GM23338 (cell line): Measurements from ENCODE around the gene GBE1. TPM values are rescaled to one million over a fixed set of nuclear protein-coding genes. Genes with fewer than 3 reads are reported as not detected.
A peak's percentile ranks its signal among the peaks of the same experiment; 100 is the strongest.

ENCODE experiments used
- ATAC-seq: fragments of 200-7000 bp; cut with Tn5 transposase; 3 replicates; pipeline ENCODE4 v1.9.1; 2020
- DNase-seq: peaks from one replicate; pipeline ENCODE4 v3.0.0-alpha.2; 2015; ENCODE audit warnings: low spot score
- H2AFZ ChIP-seq: fragments of 200-600 bp; sonication (generic); 2 replicates; pipeline ENCODE4 v1.8.0; 2016; ENCODE audit warnings: antibody characterized with exemption, mild to moderate bottlenecking, moderate library complexity
- H3F3A ChIP-seq: fragments of 200-600 bp; sonication (generic); replicated peaks from 2 replicates; pipeline ENCODE4 v1.8.0; 2017; ENCODE audit warnings: antibody characterized with exemption, mixed run types, low read depth
- H3K27ac ChIP-seq: fragments of 200-600 bp; sonication (generic); 2 replicates; pipeline ENCODE4 v1.6.1; 2016; ENCODE audit warnings: low read depth
- H3K27me3 ChIP-seq: fragments of 200-600 bp; sonication (generic); 2 replicates; pipeline ENCODE4 v1.8.0; 2016; ENCODE audit warnings: mild to moderate bottlenecking, mixed run types, moderate library complexity; ENCODE audit not compliant: insufficient read depth
- H3K36me3 ChIP-seq: fragments of 200-600 bp; sonication (generic); 2 replicates; pipeline ENCODE4 v1.8.0; 2016; ENCODE audit warnings: mild to moderate bottlenecking; ENCODE audit not compliant: insufficient read depth
- H3K4me1 ChIP-seq: fragments of 200-600 bp; sonication (generic); 2 replicates; pipeline ENCODE4 v1.8.0; 2016; ENCODE audit warnings: mild to moderate bottlenecking, moderate library complexity; ENCODE audit not compliant: insufficient read depth
- H3K4me2 ChIP-seq: fragments of 200-600 bp; sonication (generic); 2 replicates; pipeline ENCODE4 v1.7.1; 2017; ENCODE audit warnings: mixed run types
- H3K4me3 ChIP-seq: fragments of 200-600 bp; sonication (generic); 2 replicates; pipeline ENCODE4 v1.6.1; 2016; ENCODE audit warnings: mixed run types
- H3K79me2 ChIP-seq: fragments of 200-600 bp; sonication (generic); replicated peaks from 2 replicates; pipeline ENCODE4 v1.8.0; 2017; ENCODE audit warnings: mild to moderate bottlenecking; ENCODE audit not compliant: insufficient read depth
- H3K9me2 ChIP-seq: fragments of 200-600 bp; sonication (generic); 2 replicates; pipeline ENCODE4 v1.8.0; 2017; ENCODE audit not compliant: insufficient read depth
- H4K20me1 ChIP-seq: fragments of 200-600 bp; sonication (generic); replicated peaks from 2 replicates; pipeline ENCODE4 v1.8.0; 2017; ENCODE audit warnings: mild to moderate bottlenecking; ENCODE audit not compliant: insufficient read depth
- H3K27ac Mint-ChIP-seq: 2 replicates; pipeline ENCODE4 v1.8.0; 2020; ENCODE audit warnings: inconsistent platforms, mild to moderate bottlenecking, moderate library complexity, mixed read lengths
- H3K27me3 Mint-ChIP-seq: 3 replicates; pipeline ENCODE4 v1.8.0; 2022; ENCODE audit warnings: low read depth, mild to moderate bottlenecking, moderate library complexity, mixed read lengths, inconsistent platforms; ENCODE audit not compliant: insufficient read depth, poor library complexity
- H3K36me3 Mint-ChIP-seq: 3 replicates; pipeline ENCODE4 v1.8.0; 2021; ENCODE audit warnings: low read depth, mild to moderate bottlenecking, inconsistent platforms, moderate library complexity, mixed read lengths
- H3K4me1 Mint-ChIP-seq: 3 replicates; pipeline ENCODE4 v1.8.0; 2020; ENCODE audit warnings: mild to moderate bottlenecking, inconsistent platforms, mixed read lengths
- H3K4me3 Mint-ChIP-seq: 3 replicates; pipeline ENCODE4 v1.8.0; 2021; ENCODE audit warnings: moderate library complexity, mild to moderate bottlenecking, inconsistent platforms, mixed read lengths
- H3K9me3 Mint-ChIP-seq: 3 replicates; pipeline ENCODE4 v1.8.0; 2020; ENCODE audit warnings: moderate library complexity, mild to moderate bottlenecking, inconsistent platforms, mixed read lengths
- CREB1 ChIP-seq: fragments of 250-450 bp; sonication (Bioruptor Pico); IDR thresholded peaks from 2 replicates; pipeline ENCODE4 v1.5.0; 2020; ENCODE audit warnings: low read depth, mild to moderate bottlenecking, moderate library complexity
- CTCF ChIP-seq, 2 experiments: fragments of 200-600 bp in 1 of 2; sonication (generic) in 1 of 2; conservative IDR thresholded peaks; 2 replicates each; pipeline versions ENCODE4 v1.5.1 to v1.6.1; 2016 to 2017; ENCODE audit warnings: antibody characterized with exemption in 2 of 2, low read depth in 2 of 2, mild to moderate bottlenecking in 2 of 2, moderate library complexity in 1 of 2
- EZH2 ChIP-seq: fragments of 200-600 bp; sonication (generic); IDR thresholded peaks from one replicate; pipeline ENCODE4 v1.8.0; 2017; ENCODE audit warnings: antibody characterized with exemption, mild to moderate bottlenecking, low read depth; ENCODE audit not compliant: unreplicated experiment
- JUNB ChIP-seq: IDR thresholded peaks from one replicate; pipeline ENCODE4 v1.6.1; 2016; ENCODE audit warnings: antibody characterized with exemption; ENCODE audit not compliant: unreplicated experiment
- POLR2AphosphoS5 ChIP-seq: IDR thresholded peaks from 2 replicates; pipeline ENCODE4 v1.6.1; 2016; ENCODE audit warnings: antibody characterized with exemption, low read depth
- REST ChIP-seq: IDR thresholded peaks from one replicate; pipeline ENCODE4 v1.6.1; 2018; ENCODE audit warnings: antibody characterized with exemption; ENCODE audit not compliant: unreplicated experiment
- STAT1 ChIP-seq: IDR thresholded peaks from one replicate; pipeline ENCODE4 v1.6.1; 2016; ENCODE audit warnings: antibody characterized with exemption; ENCODE audit not compliant: unreplicated experiment
- ZNF114 ChIP-seq: fragments of 250-450 bp; sonication (Bioruptor Pico); IDR thresholded peaks from 2 replicates; pipeline ENCODE4 v1.5.0; 2020; ENCODE audit warnings: mild to moderate bottlenecking, moderate library complexity
- ZNF331 ChIP-seq: fragments of 250-450 bp; sonication (Bioruptor Pico); IDR thresholded peaks from 2 replicates; pipeline ENCODE4 v1.5.0; 2020; ENCODE audit warnings: low read depth, mild to moderate bottlenecking, moderate library complexity
- polyA plus RNA-seq: library from polyadenylated mRNA; unstranded; fragments of >200 nt; fragmentation: Nextera tagmentation; extraction: Ambion mirVana; gene quantifications from 2 replicates; pipeline ENCODE4 v1.2.1, GENCODE V29; 2016
- total RNA-seq: library from RNA; depleted of rRNA; stranded (reverse); fragments of >200 nt; shearing (Covaris generic); gene quantifications from 2 replicates; pipeline ENCODE4 v1.2.3, GENCODE V29; 2014
- TF ChIP-seq, protein P1 (sequence below): fragments of 250-450 bp; sonication (Bioruptor Pico); IDR thresholded peaks from 2 replicates; pipeline ENCODE4 v1.5.0; 2020; ENCODE audit warnings: mild to moderate bottlenecking, moderate library complexity
- TF ChIP-seq, protein P2 (sequence below): IDR thresholded peaks from 2 replicates; pipeline ENCODE4 v1.6.1; 2016; ENCODE audit warnings: antibody characterized with exemption

The GBE1 gene
- total and polyA plus RNA-seq, 2 experiments from 2014 or later: 6.4 to 12.2 TPM

DNA sequence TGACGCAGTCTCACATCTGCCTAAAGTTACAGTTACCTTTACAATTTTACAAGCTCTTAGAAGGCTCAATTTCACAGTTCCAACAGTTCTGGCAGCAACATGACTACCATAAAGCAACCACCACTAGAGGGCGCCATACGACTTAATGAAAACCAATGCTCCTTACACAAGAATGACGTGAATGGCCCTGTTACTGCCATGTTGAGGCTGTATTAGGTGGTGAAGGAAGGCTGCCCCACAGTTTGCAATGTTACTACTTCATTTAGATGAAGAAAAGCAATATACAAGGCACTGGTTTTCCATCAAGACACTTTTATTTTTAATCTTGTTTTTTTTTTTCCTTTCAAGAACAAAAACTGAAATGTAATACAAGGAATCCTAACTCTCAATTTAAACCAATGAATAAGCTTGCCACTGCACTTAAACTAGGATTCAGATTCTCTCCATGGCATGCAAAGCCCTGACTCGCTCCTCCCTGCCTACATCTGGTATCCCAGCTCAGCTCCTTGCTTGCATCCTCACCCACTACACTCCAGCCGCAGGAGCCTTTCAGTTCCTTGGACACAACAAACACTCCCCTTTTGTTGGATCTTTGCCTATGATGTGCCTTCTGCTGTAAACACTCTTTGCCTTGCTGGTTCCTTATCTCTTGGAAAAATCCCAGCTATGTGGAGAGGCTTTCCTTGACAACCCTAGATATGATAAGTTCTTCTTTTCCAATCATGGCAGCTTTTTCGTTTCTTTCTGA lies 270.7 kb downstream of the GBE1 start:
- Histone ChIP-seq H4K20me1 (no peaks in the 10 kb centered on the region), H3K27me3 (no peaks in the 10 kb centered on the region), H3K4me1 (no peaks in the 10 kb centered on the region), H3K79me2 (no peaks in the 10 kb centered on the region), H3K27ac (no peak overlapping the region), H2AFZ (0 out of 2 replicates have a peak overlapping the region, but pooled peaks have one; percentile 15), H3K9me2 (no peaks in the 10 kb centered on the region), H3F3A (no peaks in the 10 kb centered on the region), H3K4me3 (no peak overlapping the region), H3K36me3 (no peaks in the 10 kb centered on the region), H3K4me2 (no peak overlapping the region)
- H3K4me3 Mint-ChIP-seq: no peak overlapping the region
- H3K27ac Mint-ChIP-seq: no peak overlapping the region
- no peaks in the 10 kb centered on the region; the same call in 1 of the 3 replicates for H3K4me1 Mint-ChIP-seq
- no peaks in the 10 kb centered on the region for H3K9me3 Mint-ChIP-seq
- no peak for TF ChIP-seq EZH2
- no peak for TF ChIP-seq JUNB
- TF ChIP-seq STAT1: no peak
- TF ChIP-seq CTCF (conservative IDR thresholded peaks at IDR 0.05; ENCODE audit: low read depth in 2 of 2): peak; percentile 86 to 91
- TF ChIP-seq ZNF331: no peak
- TF ChIP-seq REST: no peak
- no peak for TF ChIP-seq ZNF114 (CRISPR knock-in tag)
- TF ChIP-seq, protein P1, sequence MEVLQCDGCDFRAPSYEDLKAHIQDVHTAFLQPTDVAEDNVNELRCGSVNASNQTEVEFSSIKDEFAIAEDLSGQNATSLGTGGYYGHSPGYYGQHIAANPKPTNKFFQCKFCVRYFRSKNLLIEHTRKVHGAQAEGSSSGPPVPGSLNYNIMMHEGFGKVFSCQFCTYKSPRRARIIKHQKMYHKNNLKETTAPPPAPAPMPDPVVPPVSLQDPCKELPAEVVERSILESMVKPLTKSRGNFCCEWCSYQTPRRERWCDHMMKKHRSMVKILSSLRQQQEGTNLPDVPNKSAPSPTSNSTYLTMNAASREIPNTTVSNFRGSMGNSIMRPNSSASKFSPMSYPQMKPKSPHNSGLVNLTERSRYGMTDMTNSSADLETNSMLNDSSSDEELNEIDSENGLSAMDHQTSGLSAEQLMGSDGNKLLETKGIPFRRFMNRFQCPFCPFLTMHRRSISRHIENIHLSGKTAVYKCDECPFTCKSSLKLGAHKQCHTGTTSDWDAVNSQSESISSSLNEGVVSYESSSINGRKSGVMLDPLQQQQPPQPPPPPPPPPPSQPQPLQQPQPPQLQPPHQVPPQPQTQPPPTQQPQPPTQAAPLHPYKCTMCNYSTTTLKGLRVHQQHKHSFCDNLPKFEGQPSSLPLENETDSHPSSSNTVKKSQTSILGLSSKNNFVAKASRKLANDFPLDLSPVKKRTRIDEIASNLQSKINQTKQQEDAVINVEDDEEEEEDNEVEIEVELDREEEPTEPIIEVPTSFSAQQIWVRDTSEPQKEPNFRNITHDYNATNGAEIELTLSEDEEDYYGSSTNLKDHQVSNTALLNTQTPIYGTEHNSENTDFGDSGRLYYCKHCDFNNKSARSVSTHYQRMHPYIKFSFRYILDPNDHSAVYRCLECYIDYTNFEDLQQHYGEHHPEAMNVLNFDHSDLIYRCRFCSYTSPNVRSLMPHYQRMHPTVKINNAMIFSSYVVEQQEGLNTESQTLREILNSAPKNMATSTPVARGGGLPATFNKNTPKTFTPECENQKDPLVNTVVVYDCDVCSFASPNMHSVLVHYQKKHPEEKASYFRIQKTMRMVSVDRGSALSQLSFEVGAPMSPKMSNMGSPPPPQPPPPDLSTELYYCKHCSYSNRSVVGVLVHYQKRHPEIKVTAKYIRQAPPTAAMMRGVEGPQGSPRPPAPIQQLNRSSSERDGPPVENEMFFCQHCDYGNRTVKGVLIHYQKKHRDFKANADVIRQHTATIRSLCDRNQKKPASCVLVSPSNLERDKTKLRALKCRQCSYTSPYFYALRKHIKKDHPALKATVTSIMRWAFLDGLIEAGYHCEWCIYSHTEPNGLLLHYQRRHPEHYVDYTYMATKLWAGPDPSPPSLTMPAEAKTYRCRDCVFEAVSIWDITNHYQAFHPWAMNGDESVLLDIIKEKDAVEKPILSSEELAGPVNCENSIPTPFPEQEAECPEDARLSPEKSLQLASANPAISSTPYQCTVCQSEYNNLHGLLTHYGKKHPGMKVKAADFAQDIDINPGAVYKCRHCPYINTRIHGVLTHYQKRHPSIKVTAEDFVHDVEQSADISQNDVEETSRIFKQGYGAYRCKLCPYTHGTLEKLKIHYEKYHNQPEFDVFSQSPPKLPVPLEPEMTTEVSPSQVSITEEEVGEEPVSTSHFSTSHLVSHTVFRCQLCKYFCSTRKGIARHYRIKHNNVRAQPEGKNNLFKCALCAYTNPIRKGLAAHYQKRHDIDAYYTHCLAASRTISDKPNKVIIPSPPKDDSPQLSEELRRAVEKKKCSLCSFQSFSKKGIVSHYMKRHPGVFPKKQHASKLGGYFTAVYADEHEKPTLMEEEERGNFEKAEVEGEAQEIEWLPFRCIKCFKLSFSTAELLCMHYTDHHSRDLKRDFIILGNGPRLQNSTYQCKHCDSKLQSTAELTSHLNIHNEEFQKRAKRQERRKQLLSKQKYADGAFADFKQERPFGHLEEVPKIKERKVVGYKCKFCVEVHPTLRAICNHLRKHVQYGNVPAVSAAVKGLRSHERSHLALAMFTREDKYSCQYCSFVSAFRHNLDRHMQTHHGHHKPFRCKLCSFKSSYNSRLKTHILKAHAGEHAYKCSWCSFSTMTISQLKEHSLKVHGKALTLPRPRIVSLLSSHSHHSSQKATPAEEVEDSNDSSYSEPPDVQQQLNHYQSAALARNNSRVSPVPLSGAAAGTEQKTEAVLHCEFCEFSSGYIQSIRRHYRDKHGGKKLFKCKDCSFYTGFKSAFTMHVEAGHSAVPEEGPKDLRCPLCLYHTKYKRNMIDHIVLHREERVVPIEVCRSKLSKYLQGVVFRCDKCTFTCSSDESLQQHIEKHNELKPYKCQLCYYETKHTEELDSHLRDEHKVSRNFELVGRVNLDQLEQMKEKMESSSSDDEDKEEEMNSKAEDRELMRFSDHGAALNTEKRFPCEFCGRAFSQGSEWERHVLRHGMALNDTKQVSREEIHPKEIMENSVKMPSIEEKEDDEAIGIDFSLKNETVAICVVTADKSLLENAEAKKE (CRISPR knock-in tag): no peak
- TF ChIP-seq CREB1 (CRISPR knock-in tag): peak; percentile 82
- TF ChIP-seq POLR2AphosphoS5: no peak
- TF ChIP-seq, protein P2, sequence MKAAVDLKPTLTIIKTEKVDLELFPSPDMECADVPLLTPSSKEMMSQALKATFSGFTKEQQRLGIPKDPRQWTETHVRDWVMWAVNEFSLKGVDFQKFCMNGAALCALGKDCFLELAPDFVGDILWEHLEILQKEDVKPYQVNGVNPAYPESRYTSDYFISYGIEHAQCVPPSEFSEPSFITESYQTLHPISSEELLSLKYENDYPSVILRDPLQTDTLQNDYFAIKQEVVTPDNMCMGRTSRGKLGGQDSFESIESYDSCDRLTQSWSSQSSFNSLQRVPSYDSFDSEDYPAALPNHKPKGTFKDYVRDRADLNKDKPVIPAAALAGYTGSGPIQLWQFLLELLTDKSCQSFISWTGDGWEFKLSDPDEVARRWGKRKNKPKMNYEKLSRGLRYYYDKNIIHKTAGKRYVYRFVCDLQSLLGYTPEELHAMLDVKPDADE: no peak
- no peaks in the 10 kb centered on the region for H3K27me3 Mint-ChIP-seq
- DNase-seq: peak; percentile 97
- H3K36me3 Mint-ChIP-seq: no peaks in the 10 kb centered on the region
- peak; percentile 99 for ATAC-seq
